Measurements from ENCODE around the gene PTPN6.

DNA sequence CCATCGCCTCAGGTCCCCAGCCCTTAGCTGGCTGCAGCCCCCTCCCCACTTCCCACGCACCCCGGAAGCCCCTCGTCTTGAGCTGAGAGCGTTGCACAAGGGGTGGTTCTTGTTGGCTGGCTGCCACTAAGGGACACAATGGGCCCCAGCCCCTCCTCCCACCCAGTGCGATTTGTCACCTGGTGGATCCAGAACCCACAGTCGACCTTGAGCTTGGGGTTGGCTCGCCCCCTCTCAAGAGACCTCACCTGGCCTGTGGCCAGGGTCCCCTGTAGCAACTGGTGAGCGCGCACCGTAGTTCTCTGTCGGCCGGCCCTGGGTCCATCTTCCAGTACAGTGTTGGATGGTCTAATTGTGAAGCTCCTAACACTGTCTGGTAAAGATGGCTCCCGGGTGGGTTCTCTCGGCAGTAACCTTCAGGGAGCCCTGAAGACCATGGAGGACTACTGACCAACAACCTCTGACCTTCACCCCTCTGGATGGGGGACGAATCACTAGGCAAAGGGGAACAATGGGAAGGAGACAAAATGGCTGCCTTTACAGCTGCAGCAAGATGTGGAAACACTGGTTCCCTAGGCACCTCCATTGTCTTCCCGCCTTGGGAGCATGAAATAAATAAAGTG lies 12.7 kb downstream of the PTPN6 start:
- TF ChIP-seq, protein P1, sequence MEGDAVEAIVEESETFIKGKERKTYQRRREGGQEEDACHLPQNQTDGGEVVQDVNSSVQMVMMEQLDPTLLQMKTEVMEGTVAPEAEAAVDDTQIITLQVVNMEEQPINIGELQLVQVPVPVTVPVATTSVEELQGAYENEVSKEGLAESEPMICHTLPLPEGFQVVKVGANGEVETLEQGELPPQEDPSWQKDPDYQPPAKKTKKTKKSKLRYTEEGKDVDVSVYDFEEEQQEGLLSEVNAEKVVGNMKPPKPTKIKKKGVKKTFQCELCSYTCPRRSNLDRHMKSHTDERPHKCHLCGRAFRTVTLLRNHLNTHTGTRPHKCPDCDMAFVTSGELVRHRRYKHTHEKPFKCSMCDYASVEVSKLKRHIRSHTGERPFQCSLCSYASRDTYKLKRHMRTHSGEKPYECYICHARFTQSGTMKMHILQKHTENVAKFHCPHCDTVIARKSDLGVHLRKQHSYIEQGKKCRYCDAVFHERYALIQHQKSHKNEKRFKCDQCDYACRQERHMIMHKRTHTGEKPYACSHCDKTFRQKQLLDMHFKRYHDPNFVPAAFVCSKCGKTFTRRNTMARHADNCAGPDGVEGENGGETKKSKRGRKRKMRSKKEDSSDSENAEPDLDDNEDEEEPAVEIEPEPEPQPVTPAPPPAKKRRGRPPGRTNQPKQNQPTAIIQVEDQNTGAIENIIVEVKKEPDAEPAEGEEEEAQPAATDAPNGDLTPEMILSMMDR (conservative IDR thresholded peaks at IDR 0.05; ENCODE audit: low read depth, low read length): no peak
- TF ChIP-seq POLR2A (IDR thresholded peaks at IDR 0.05; ENCODE audit: low read depth, low read length) (no peak), RAD21 (IDR thresholded peaks at IDR 0.05; ENCODE audit: low read length) (no peak), RCOR1 (IDR thresholded peaks at IDR 0.05; ENCODE audit: insufficient replicate concordance, low read length) (no peak), CEBPB (IDR thresholded peaks at IDR 0.05; ENCODE audit: low read depth, low read length) (no peak), MXI1 (IDR thresholded peaks at IDR 0.05; ENCODE audit: borderline replicate concordance, low read depth, low read length) (no peak), BHLHE40 (IDR thresholded peaks at IDR 0.05; ENCODE audit: low read depth, low read length) (no peak), MAFK (IDR thresholded peaks at IDR 0.05; ENCODE audit: low read depth, low read length) (no peak)
